22Rv1 (cell line): ENCODE measurements around the gene MXI1.

Experiments
- H3K27ac ChIP-seq: fragments of 450-650 bp; 2 replicates; pipeline ENCODE4 v1.5.1; 2017
- CTCF ChIP-seq: fragments of 450-650 bp; IDR thresholded peaks from 2 replicates; pipeline ENCODE4 v1.5.1; 2017; ENCODE audit warnings: mild to moderate bottlenecking
- ZFX ChIP-seq: fragments of 450-650 bp; IDR thresholded peaks from 2 replicates; pipeline ENCODE4 v1.6.1; 2017; ENCODE audit warnings: antibody characterized with exemption, borderline replicate concordance

Gene MXI1

GRCh38 chr10:110312206-110312605, 104.8 kb downstream of the MXI1 start:
- TF ChIP-seq CTCF: no peak
- TF ChIP-seq ZFX: no peak
- no peak overlapping the region for H3K27ac ChIP-seq

- H3K27ac ChIP-seq: no peak overlapping the region
- TF ChIP-seq ZFX (no peak), CTCF (no peak)
These were observed 106.3 kb downstream of the MXI1 start for GRCh38 chr10:110313674-110314073.

GRCh38 chr10:110317866-110318850, 110.8 kb downstream of the MXI1 start:
- H3K27ac ChIP-seq: no peak overlapping the region
- TF ChIP-seq CTCF: no peak
- TF ChIP-seq ZFX: no peak

GRCh38 chr10:110321869-110322620, 114.6 kb downstream of the MXI1 start:
- no peak overlapping the region for H3K27ac ChIP-seq
- TF ChIP-seq CTCF: no peak
- TF ChIP-seq ZFX: no peak

- no peak overlapping the region for H3K27ac ChIP-seq
- TF ChIP-seq CTCF (no peak), ZFX (no peak)
These were observed 116.1 kb downstream of the MXI1 start for GRCh38 chr10:110323503-110323902.

GRCh38 chr10:110324201-110324804, 116.9 kb downstream of the MXI1 start:
- no peak for TF ChIP-seq ZFX
- no peak for TF ChIP-seq CTCF
- no peak overlapping the region for H3K27ac ChIP-seq
